ENCODE results near the gene ERCC2.

ERCC2 gene

GRCh38 chr19:45400192-45400591, 29.8 kb upstream of the ERCC2 start:
- peak; percentile 69 for DNase-seq

GRCh38 chr19:45395821-45396617, 25.6 kb upstream of the ERCC2 start:
- DNase-seq: no peak

GRCh38 chr19:45391871-45392665, 21.7 kb upstream of the ERCC2 start:
- no peak for DNase-seq

- peak; percentile 3 for DNase-seq
Measured at GRCh38 chr19:45391346-45391745, 21.0 kb upstream of the ERCC2 start.

GRCh38 chr19:45385392-45386221, 15.2 kb upstream of the ERCC2 start:
- DNase-seq: no peak

GRCh38 chr19:45382426-45382825, 12.1 kb upstream of the ERCC2 start:
- DNase-seq: no peak

GRCh38 chr19:45380107-45380506, 9.7 kb upstream of the ERCC2 start:
- no peak for DNase-seq

- DNase-seq: no peak
Measured at GRCh38 chr19:45376045-45376724, 5.8 kb upstream of the ERCC2 start.

GRCh38 chr19:45368737-45369340, 1.5 kb downstream of the ERCC2 start:
- DNase-seq: no peak

- no peak for DNase-seq
Measured at GRCh38 chr19:45368127-45368526, 2.2 kb downstream of the ERCC2 start.

GRCh38 chr19:45364696-45365095, 5.7 kb downstream of the ERCC2 start:
- DNase-seq: no peak

- DNase-seq: no peak
Measured at GRCh38 chr19:45363861-45364459, 6.4 kb downstream of the ERCC2 start.

- no peak for DNase-seq
Measured at GRCh38 chr19:45362291-45362690, 8.1 kb downstream of the ERCC2 start.

- no peak for DNase-seq
Measured at GRCh38 chr19:45361608-45362007, 8.8 kb downstream of the ERCC2 start.

- no peak for DNase-seq
Measured at GRCh38 chr19:45358213-45358792, 12.1 kb downstream of the ERCC2 start.

- no peak for DNase-seq
Measured at GRCh38 chr19:45357445-45357783, 13.0 kb downstream of the ERCC2 start.

- DNase-seq: no peak
Measured at GRCh38 chr19:45356760-45357444, 13.5 kb downstream of the ERCC2 start.

GRCh38 chr19:45355910-45356309, 14.5 kb downstream of the ERCC2 start:
- DNase-seq: no peak

- DNase-seq: no peak
Measured at GRCh38 chr19:45355402-45355801, 15.0 kb downstream of the ERCC2 start.

GRCh38 chr19:45354241-45354842, 16.0 kb downstream of the ERCC2 start:
- DNase-seq: no peak

Data from NCI-H1694 (cell line).